Muscle layer of duodenum (tissue), 2 donors: ENCODE data around the gene CD300E.

Experiments used
- H3K27ac ChIP-seq: one replicate; pipeline ENCODE4 v1.7.0; 2013; ENCODE audit warnings: mild to moderate bottlenecking, low read length
- H3K27me3 ChIP-seq: one replicate; pipeline ENCODE4 v1.7.0; 2013; ENCODE audit warnings: low read depth, mild to moderate bottlenecking, control low read depth, low read length
- H3K36me3 ChIP-seq, 2 donors: one replicate each; pipeline ENCODE4 v1.7.0; 2013; ENCODE audit warnings: low read length in 2 of 2, control low read depth in 1 of 2, mild to moderate bottlenecking in 1 of 2; ENCODE audit not compliant: insufficient read depth in 2 of 2, control insufficient read depth in 1 of 2
- H3K4me1 ChIP-seq, 2 donors: one replicate each; pipeline ENCODE4 v1.7.0; 2013; ENCODE audit warnings: low read length in 2 of 2, mild to moderate bottlenecking in 2 of 2, control low read depth in 1 of 2, moderate library complexity in 1 of 2; ENCODE audit not compliant: insufficient read depth in 2 of 2, control insufficient read depth in 1 of 2
- H3K4me3 ChIP-seq, 2 donors: one replicate each; pipeline ENCODE4 v1.7.0; 2013; ENCODE audit warnings: low read length in 2 of 2, low read depth in 1 of 2, mild to moderate bottlenecking in 1 of 2
- H3K9me3 ChIP-seq, 2 donors: one replicate each; pipeline ENCODE4 v1.7.0; 2013; ENCODE audit warnings: low read length in 2 of 2, control low read depth in 1 of 2, mild to moderate bottlenecking in 1 of 2; ENCODE audit not compliant: control insufficient read depth in 1 of 2
- donor health status: healthy.

Gene CD300E

DNA sequence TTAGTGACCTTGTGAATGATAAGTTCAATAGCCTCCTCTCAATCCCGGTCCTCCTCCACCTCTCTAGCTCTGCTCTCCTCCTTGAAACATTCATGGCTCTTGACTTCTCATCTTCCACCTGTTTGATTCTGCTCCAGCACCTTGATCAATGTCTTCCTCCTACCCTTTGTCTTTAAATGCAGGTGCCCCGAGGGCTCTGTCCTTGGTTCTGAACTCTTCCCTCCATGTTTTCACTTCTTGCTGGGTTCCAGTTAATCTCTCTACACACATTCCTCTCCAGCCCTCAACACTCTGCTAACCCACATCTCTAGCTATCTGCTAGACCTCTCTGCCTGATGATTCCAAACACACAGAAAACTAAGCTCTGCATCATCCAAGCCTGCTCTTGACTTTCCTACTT lies 13.4 kb downstream of the CD300E start:
- Histone ChIP-seq H3K4me1 (peaks cover 0 to 2% of the 10 kb centered on the region in 2 donors), H3K36me3 (no peaks in the 10 kb centered on the region), H3K4me3 (no peak overlapping the region), H3K9me3 (peaks cover 0 to 2% of the 10 kb centered on the region in 2 donors), H3K27ac (no peak overlapping the region), H3K27me3 (no peaks in the 10 kb centered on the region)

DNA sequence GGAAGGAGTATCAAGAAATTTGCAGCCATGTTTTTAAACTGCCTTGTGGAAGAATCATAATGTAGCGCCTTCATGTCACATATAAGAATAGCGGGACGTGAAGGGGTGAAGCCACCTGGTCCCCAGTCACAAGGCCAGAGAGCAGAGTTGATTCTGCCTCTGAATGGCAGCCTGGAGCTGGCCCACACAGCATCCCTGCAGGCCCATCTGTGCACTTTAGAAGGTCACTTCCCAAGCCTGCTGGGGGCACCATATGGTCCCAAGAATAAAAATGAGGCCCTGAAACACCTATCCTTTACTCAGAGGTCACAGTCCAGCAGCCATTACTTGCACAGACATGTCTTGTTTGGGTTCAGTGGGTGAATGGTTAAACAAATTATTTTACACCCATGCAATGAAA lies 15.0 kb downstream of the CD300E start:
- Histone ChIP-seq H3K4me1 (peaks cover 0 to 8% of the 10 kb centered on the region in 2 donors), H3K9me3 (peaks cover 0 to 2% of the 10 kb centered on the region in 2 donors), H3K36me3 (no peaks in the 10 kb centered on the region), H3K27me3 (no peaks in the 10 kb centered on the region), H3K4me3 (no peak overlapping the region), H3K27ac (no peak overlapping the region)

DNA sequence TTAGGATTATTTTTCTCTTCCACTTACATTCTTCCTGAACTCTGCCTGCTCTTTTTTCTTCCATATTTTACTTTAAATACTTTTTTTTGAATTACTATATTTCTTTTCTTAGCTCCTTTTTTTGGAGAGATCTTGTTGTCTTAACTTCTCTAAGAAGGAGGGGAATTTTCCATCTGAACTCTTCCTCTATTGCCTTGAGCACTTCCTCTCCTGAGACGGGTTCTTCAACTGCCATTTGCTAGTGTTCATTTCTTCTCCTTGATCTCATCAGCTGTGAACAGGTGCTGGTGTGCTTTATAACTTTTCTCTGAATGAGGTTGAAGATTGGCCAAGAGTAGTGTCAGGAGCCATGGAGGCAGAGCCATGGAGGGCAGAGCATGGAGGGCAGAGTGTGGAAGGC lies 16.3 kb downstream of the CD300E start:
- Histone ChIP-seq H3K27me3 (no peaks in the 10 kb centered on the region), H3K36me3 (no peaks in the 10 kb centered on the region), H3K4me3 (no peak overlapping the region), H3K4me1 (peaks cover 0 to 13% of the 10 kb centered on the region in 2 donors), H3K27ac (no peak overlapping the region), H3K9me3 (peaks cover 0 to 2% of the 10 kb centered on the region in 2 donors)

DNA sequence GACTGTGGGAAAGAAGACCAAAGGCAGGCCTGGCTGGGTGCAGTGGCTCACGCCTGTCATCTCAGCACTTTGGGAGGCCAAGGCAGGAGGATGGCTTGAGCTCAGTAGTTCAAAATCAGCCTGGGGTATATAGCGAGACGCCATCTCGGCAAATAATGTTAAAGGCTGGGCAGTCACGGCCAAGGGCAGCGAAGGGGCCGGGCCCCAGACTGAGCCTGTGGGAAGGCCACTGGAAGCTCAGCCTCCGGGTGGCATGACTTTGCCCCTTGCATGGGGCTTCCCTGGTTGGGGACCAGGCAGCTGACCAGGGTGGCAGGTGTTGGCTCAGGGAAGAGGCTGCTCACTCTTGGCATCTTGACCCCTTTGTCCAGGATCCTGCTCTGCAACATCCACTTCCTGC lies 17.5 kb downstream of the CD300E start:
- peaks cover 0 to 2% of the 10 kb centered on the region in 2 donors for H3K9me3 ChIP-seq
- peaks cover 0 to 15% of the 10 kb centered on the region in 2 donors for H3K4me1 ChIP-seq
- H3K36me3 ChIP-seq, result no peaks in the 10 kb centered on the region
- H3K27me3 ChIP-seq, result no peaks in the 10 kb centered on the region
- H3K27ac ChIP-seq, result no peak overlapping the region
- no peak overlapping the region for H3K4me3 ChIP-seq

DNA sequence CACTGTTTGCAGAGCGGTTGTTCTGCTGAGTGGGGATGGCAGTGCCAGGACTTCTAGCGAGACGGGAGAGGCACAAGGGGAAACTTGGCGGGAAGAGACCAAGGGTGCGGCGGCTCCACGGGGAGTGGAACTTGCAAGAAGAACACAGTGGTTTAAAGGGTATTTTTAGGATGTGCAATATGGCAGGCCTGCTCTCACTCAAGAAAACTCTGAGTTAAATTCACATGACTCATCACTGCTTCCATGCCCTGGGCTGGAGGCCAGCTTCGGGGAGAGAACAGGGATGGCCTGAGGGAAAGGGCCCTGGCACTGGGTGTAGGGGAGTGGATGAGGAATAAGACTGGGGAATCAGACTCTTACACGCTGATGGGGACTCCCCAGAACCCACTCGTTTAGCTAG lies 18.2 kb downstream of the CD300E start:
- Histone ChIP-seq H3K36me3 (no peaks in the 10 kb centered on the region), H3K4me1 (peaks cover 0 to 15% of the 10 kb centered on the region in 2 donors), H3K9me3 (peaks cover 0 to 2% of the 10 kb centered on the region in 2 donors), H3K4me3 (peak overlapping the region in 1 of 2 donors; percentile 7), H3K27ac (no peak overlapping the region), H3K27me3 (no peaks in the 10 kb centered on the region)

DNA sequence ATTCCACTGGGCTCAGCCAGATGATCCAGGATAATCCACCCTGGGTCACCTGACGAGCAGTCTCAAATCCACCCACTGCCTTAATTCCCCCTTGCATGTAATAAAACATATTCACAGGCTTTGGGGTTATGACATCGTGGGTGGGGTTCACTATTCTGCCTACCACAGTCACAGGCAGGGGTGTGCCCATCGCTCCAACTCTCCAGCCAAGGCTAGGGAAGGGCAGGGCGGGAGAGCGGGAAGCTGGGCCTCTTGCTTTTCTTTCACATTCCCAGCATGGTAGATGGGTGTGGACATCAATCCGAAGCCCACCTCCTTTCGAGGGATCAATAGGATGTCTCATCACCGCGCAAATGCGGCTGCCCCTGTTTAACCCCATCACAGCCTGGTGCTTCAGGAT lies 18.8 kb downstream of the CD300E start:
- Histone ChIP-seq H3K4me3 (no peak overlapping the region), H3K27me3 (no peaks in the 10 kb centered on the region), H3K4me1 (peaks cover 0 to 15% of the 10 kb centered on the region in 2 donors), H3K27ac (no peak overlapping the region), H3K9me3 (peaks cover 0 to 2% of the 10 kb centered on the region in 2 donors), H3K36me3 (no peaks in the 10 kb centered on the region)

DNA sequence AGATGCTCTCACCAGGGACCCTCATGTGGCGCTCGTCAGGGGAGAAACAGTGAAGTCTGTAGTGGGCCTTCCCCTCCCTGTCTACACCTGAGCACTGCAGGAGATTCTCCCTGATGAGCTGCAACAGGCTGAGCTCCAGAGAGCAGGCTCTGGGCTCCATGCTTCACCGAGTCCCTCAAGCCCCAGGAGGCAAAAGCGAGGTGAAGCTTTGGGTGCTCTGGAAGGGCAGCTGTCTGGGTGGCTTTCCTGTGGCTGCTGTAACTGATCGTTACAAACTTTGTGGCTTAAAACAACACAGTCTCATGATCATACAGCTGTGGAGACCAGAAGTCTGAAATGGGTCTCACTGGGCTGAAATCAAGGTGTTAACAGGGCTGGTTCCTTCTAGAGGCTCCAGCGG lies 19.3 kb downstream of the CD300E start:
- Histone ChIP-seq H3K36me3 (no peaks in the 10 kb centered on the region), H3K4me3 (no peak overlapping the region), H3K27ac (no peak overlapping the region), H3K27me3 (no peaks in the 10 kb centered on the region), H3K4me1 (peaks cover 0 to 15% of the 10 kb centered on the region in 2 donors), H3K9me3 (peaks cover 0 to 2% of the 10 kb centered on the region in 2 donors)

DNA sequence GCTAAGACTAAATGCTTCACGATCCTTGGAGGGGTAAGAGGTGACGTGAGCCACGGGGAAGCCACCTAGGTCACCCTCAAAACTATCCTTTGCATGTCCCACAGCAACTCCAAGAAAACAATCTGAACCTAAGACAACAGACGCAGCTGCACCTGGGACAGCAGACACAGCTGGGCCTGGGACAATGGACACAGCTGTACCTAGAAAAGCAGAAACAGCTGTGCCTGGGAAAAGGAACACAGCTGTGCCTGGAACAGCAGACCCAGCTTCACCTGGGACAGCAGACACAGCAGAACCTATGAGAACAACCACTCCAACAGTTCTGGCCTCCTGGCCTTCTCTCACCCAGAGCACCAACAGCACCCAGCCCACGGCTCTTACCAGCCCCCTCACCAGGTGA lies 19.8 kb downstream of the CD300E start:
- peaks cover 0 to 2% of the 10 kb centered on the region in 2 donors for H3K9me3 ChIP-seq
- no peaks in the 10 kb centered on the region for H3K27me3 ChIP-seq
- no peaks in the 10 kb centered on the region for H3K36me3 ChIP-seq
- H3K4me3 ChIP-seq, result no peak overlapping the region
- no peak overlapping the region for H3K27ac ChIP-seq
- peaks cover 0 to 15% of the 10 kb centered on the region in 2 donors for H3K4me1 ChIP-seq

DNA sequence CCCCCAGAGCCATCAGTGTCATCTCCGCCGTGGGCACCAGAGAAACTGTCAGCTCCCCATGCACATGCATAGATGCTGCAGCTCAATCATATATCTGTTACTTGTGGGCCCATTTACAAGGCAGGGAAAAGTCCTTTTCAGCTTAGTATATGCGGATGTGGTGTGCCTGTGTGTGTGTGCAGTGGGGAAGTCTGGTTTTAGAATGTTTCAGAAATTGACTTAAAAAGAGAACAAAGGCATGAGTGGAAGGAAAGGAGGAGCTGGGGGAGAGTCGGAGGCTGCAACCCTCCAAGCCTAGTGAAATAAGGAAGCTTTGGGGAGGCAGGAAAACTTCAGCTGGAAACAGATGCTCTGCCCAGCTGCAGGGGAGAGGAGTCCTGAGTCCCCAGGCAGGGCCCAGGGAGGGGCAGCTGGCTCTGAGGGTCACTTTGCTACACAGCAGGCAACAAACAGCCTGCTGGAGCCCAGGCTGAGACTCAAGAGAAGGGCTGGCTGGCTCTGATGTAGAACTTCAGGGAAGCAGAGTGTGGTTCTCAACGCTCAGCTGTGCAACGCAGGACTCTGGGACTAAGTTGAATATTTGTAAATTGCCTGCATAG lies 20.4 kb downstream of the CD300E start:
- H3K36me3 ChIP-seq, result no peaks in the 10 kb centered on the region
- no peaks in the 10 kb centered on the region for H3K27me3 ChIP-seq
- no peak overlapping the region for H3K27ac ChIP-seq
- H3K4me1 ChIP-seq, result peaks cover 0 to 15% of the 10 kb centered on the region in 2 donors
- no peak overlapping the region for H3K4me3 ChIP-seq
- peaks cover 0 to 2% of the 10 kb centered on the region in 2 donors for H3K9me3 ChIP-seq

DNA sequence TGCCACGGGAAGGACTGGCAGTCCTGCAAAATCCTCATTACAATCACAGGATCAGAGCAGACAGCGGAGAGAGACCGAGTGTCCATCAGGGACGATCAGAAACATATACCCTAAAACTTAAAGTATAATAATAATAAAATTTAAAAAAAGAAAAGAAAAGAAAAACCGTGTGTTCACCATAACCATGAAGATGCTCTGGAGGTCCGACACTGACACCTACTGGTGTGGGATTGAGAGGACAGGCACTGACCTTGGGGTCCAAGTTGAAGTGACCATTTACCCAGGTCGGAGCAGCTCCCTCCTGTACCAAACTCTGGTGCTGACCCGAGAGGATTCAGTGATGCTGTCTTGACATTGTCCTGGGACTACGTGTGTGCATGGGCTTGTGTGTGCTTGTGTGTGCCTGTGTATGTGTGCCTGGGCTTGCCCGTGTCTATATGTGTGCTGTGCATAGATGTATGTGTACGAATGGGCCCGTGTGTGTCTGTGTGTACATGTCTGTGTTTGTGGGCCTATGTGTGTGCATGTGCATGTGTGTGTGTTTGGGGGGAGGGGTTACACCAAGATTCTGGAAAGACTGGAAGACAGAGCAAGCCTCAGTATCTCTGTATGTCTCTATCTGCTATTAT lies 21.5 kb downstream of the CD300E start:
- no peaks in the 10 kb centered on the region for H3K27me3 ChIP-seq
- no peak overlapping the region for H3K27ac ChIP-seq
- H3K4me1 ChIP-seq, result peaks cover 0 to 15% of the 10 kb centered on the region in 2 donors

DNA sequence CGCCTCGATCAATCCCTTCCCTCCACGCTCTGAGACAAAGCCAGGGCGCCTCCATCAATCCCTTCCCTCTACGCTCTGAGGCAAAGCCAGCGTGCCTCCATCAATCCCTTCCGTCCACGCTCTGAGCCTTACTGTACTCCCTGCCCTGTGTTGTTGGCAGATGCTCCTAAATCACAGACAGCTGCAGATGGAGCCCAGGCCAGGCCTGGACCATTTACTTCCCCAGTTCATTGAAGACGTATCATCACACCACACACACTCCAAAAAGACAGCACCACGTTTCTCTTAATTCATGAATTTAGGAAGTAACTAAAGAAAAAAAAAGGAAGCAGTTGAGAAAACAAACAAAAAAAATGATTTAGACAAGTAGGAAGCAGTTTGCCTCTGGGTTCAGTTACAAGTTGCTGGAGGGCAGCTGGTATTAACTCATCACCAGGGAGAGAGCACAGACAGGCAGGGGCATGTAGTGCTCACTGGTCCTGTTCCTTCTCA lies 24.0 kb downstream of the CD300E start:
- Histone ChIP-seq H3K9me3 (no peaks in the 10 kb centered on the region), H3K27ac (no peak overlapping the region), H3K4me3 (no peak overlapping the region), H3K4me1 (peaks cover 0 to 7% of the 10 kb centered on the region in 2 donors), H3K27me3 (no peaks in the 10 kb centered on the region), H3K36me3 (no peaks in the 10 kb centered on the region)

More for the DNA sequence above, 21.5 kb downstream of the CD300E start:
- Histone ChIP-seq H3K4me3 (no peak overlapping the region), H3K9me3 (no peaks in the 10 kb centered on the region), H3K36me3 (no peaks in the 10 kb centered on the region)
